Peyer's patch (tissue), 4 donors: Measurements from ENCODE around the gene PPFIA4. TPM values are rescaled to one million over a fixed set of nuclear protein-coding genes. Genes with fewer than 3 reads are reported as not detected.

Source experiments
- DNase-seq, 3 donors: peaks; one replicate each; pipeline ENCODE4 v3.0.0-alpha.2; 2017 to 2019
- H3K27ac ChIP-seq, 4 donors: fragments of 200-600 bp; sonication (generic); one replicate each; pipeline ENCODE4 v1.5.1; 2016 to 2019
- H3K27me3 ChIP-seq, 2 donors: fragments of 200-600 bp; sonication (generic); one replicate each; pipeline ENCODE4 v1.5.1; 2019
- H3K36me3 ChIP-seq, 3 donors: fragments of 200-600 bp; sonication (generic); one replicate each; pipeline ENCODE4 v1.5.1; 2016 to 2019
- H3K4me1 ChIP-seq, 4 donors: fragments of 200-600 bp; sonication (generic); one replicate each; pipeline ENCODE4 v1.5.1; 2016 to 2019
- H3K4me3 ChIP-seq, 4 donors: fragments of 200-600 bp; sonication (generic); 1 replicate in 3 of 4; 2 replicates in 1 of 4; pipeline ENCODE4 v1.5.1; 2016 to 2019; ENCODE audit warnings: mild to moderate bottlenecking in 1 of 4
- H3K9me3 ChIP-seq, 4 donors: fragments of 200-600 bp; sonication (generic); one replicate each; pipeline ENCODE4 v1.5.1; 2016 to 2019; ENCODE audit warnings: mild to moderate bottlenecking in 1 of 4
- POLR2A ChIP-seq, 2 donors: fragments of 450-650 bp; IDR thresholded peaks; one replicate each; pipeline ENCODE4 v1.5.1; 2017; ENCODE audit warnings: antibody characterized with exemption in 2 of 2, mild to moderate bottlenecking in 2 of 2, moderate library complexity in 2 of 2
- total RNA-seq, 4 donors: library from RNA; depleted of rRNA; stranded (reverse); fragments of >200 nt; gene quantifications; one replicate each; pipeline ENCODE4 v1.1.0, GENCODE V29; 2016
- TF ChIP-seq, protein P1 (sequence below), 6 experiments: fragments of 450-650 bp in 4 of 6; fragments of 200-600 bp in 2 of 6; sonication (generic) in 1 of 6; IDR thresholded peaks; one replicate each; pipeline ENCODE4 v1.5.1; 2017 to 2019; ENCODE audit warnings: antibody characterized with exemption in 6 of 6, mild to moderate bottlenecking in 3 of 6, moderate library complexity in 1 of 6

Gene PPFIA4
- total RNA-seq, 4 donors from 2014 or later = 0.54 to 1.8 (median 1.7) TPM; not detected in 1

DNA sequence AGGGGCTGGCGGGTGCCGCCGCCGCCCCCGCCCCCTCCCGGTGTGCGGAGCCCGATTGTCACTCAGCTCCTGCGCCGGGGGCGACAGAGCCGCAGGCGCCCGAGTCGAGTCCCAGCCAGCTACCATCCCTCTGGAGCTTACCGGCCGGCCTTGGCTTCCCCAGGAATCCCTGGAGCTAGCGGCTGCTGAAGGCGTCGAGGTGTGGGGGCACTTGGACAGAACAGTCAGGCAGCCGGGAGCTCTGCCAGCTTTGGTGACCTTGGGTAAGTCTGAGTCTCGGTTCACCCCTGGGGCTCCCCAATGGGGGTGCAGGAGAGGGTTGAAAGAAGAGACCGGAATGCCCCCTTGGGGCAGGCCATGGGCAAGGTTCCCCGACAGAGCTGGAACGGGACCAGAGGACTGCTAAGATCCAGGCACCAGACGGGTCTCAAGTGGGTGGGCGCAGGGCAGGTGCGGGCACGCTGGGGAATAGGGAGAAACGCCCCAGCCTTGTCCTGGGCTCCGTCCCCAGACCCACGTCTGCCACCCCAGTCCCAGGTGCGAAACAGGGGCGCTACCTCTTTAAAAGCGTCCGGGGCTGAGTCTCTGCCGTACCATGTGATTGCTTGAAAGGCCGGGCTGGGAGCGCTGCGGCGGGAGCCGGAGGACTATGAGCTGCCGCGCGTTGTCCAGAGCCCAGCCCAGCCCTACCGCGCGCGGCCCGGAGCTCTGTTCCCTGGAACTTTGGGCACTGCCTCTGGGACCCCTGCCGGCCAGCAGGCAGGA is 101.6 kb downstream of the PPFIA4 start, which contains the start of gene ADORA1:
Gene ADORA1, plus strand, starts transcription at position 61 of the 765 bp plus-strand sequence. CDS start 1,116 bp downstream, outside the sequence.
- Histone ChIP-seq H3K36me3 (no peaks in the 10 kb centered on the region), H3K4me3 (peak within 1 kb of the TSS; percentile 12 to 49 (median 28)), H3K4me1 (peaks cover 0 to 27% (median 2%) of the 10 kb centered on the region in 4 donors), H3K27me3 (no peaks in the 10 kb centered on the region), H3K9me3 (no peaks in the 10 kb centered on the region), H3K27ac (peak within 1 kb of the TSS in 3 of 4 donors; percentile 32 to 62 (median 62))
- no peak for TF ChIP-seq POLR2A (IDR thresholded peaks at IDR 0.05)
- TF ChIP-seq, protein P1, sequence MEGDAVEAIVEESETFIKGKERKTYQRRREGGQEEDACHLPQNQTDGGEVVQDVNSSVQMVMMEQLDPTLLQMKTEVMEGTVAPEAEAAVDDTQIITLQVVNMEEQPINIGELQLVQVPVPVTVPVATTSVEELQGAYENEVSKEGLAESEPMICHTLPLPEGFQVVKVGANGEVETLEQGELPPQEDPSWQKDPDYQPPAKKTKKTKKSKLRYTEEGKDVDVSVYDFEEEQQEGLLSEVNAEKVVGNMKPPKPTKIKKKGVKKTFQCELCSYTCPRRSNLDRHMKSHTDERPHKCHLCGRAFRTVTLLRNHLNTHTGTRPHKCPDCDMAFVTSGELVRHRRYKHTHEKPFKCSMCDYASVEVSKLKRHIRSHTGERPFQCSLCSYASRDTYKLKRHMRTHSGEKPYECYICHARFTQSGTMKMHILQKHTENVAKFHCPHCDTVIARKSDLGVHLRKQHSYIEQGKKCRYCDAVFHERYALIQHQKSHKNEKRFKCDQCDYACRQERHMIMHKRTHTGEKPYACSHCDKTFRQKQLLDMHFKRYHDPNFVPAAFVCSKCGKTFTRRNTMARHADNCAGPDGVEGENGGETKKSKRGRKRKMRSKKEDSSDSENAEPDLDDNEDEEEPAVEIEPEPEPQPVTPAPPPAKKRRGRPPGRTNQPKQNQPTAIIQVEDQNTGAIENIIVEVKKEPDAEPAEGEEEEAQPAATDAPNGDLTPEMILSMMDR (IDR thresholded peaks at IDR 0.05) = no peak
- DNase-seq = peak in 1 of 3 donors; percentile 66

DNA sequence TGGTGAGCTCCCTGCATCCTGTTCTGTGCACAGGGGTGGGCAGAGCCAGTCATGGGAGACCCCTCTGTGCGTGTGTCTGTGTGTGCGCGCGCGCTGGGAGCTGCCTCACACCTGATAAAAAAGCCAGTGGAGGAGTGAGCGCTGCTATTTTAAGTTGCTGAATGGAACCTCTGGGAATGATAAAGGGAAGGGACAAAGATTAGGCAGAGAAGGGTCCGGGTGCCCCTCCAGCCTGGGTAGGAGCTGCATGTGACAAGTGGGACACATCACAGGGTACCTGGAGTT is 102.1 kb downstream of the PPFIA4 start:
- Histone ChIP-seq H3K4me1 (peaks cover 0 to 27% (median 2%) of the 10 kb centered on the region in 4 donors), H3K4me3 (peak overlapping the region in 2 of 4 donors; percentile 41 to 49), H3K27ac (peak overlapping the region in 1 of 4 donors; percentile 62), H3K27me3 (no peaks in the 10 kb centered on the region), H3K9me3 (no peaks in the 10 kb centered on the region), H3K36me3 (no peaks in the 10 kb centered on the region)
- TF ChIP-seq POLR2A (IDR thresholded peaks at IDR 0.05) = no peak
- TF ChIP-seq, protein P1 (IDR thresholded peaks at IDR 0.05) = no peak
- no peak for DNase-seq

Other genes with a start within 250 kb of the PPFIA4 start
- gene KDM5B, start 218.1 kb upstream of the PPFIA4 start, total RNA-seq = 10 to 100 TPM; 43.8 to 66.8 (median 51.9) TPM
- gene PCAT6, start 215.5 kb upstream of the PPFIA4 start, total RNA-seq = not detected
- gene RABIF, start 137.3 kb upstream of the PPFIA4 start, total RNA-seq = 10 to 100 TPM in 1 of 4 donors, 1 to 10 TPM in 3; 5.8 to 13.0 (median 8.0) TPM
- 10 to 100 TPM; 15.9 to 22.9 (median 18.4) TPM for gene KLHL12, start 99.3 kb upstream of the PPFIA4 start, total RNA-seq
- gene ADIPOR1, start 68.2 kb upstream of the PPFIA4 start, total RNA-seq = 10 to 100 TPM; 33.8 to 80.8 (median 66.9) TPM
- 10 to 100 TPM; 11.6 to 20.8 (median 18.1) TPM for gene CYB5R1, start 59.2 kb upstream of the PPFIA4 start, total RNA-seq
- gene TMEM183A, start 19.1 kb upstream of the PPFIA4 start, total RNA-seq = 10 to 100 TPM; 65.4 to 91.6 (median 80.4) TPM
- not detected for gene MYOG, start 59.5 kb downstream of the PPFIA4 start, total RNA-seq
- 1 to 10 TPM in 1 of 4 donors, not detected in 3; 1.5 TPM for gene ADORA1, start 101.2 kb downstream of the PPFIA4 start, total RNA-seq
- gene MYBPH, start 149.3 kb downstream of the PPFIA4 start, total RNA-seq = not detected
- gene CHI3L1, start 160.2 kb downstream of the PPFIA4 start, total RNA-seq = 1 to 10 TPM in 2 of 4 donors, not detected in 2; 1.9 to 2.5 TPM
- 1 to 10 TPM in 1 of 4 donors, under 1 TPM in 1, not detected in 2; 0.67 to 4.1 TPM for gene CHIT1, start 203.2 kb downstream of the PPFIA4 start, total RNA-seq